HCT116 (cell line): Measurements from ENCODE around the gene TEAD3. TPM values are rescaled to one million over a fixed set of nuclear protein-coding genes. Genes with fewer than 3 reads are reported as not detected.

ENCODE experiments used
- ATAC-seq: fragments of 200-7000 bp; cut with Tn5 transposase; 2 replicates; pipeline ENCODE4 v1.9.1; 2020; ENCODE audit warnings: mild to moderate bottlenecking, moderate library complexity
- BruUV-seq: library from RNA; stranded (reverse); fragments of 400-500 nt; replicated peaks from 2 replicates; lab custom pipeline; 2021; lab: Mats Ljungman, UMichigan
- CTCF ChIA-PET: fragments of 300-600 bp; sonication (Branson Sonifier 250); formaldehyde crosslinking; loops from one replicate; lab custom pipeline; 2021; ENCODE audit warnings: antibody characterized with exemption; lab: Charles Lee
- POLR2A ChIA-PET: fragments of 300-600, 350-600 bp; sonication (Branson Sonifier 250); formaldehyde crosslinking; loops from one replicate; lab custom pipeline; 2021; ENCODE audit warnings: antibody characterized with exemption; lab: Charles Lee
- RAD21 ChIA-PET, 2 experiments: fragments of 300-600 bp; sonication (Branson Sonifier 250); formaldehyde crosslinking; loops; one replicate each; lab custom pipeline; 2023; ENCODE audit warnings: low total read pairs in 2 of 2; ENCODE audit not compliant: uncharacterized antibody in 2 of 2, unreplicated experiment in 2 of 2, low non-redundant PET in 1 of 2; lab: Charles Lee
- DNase-seq: peaks from one replicate; pipeline ENCODE4 v3.0.0-alpha.2; 2010; ENCODE audit warnings: low read depth, low spot score
- H2AFZ ChIP-seq: fragments of 200-600 bp; shearing (Covaris generic), sonication (generic); 2 replicates; pipeline ENCODE4 v1.6.1; 2017; ENCODE audit warnings: low read depth, mixed run types, mixed read lengths, antibody characterized with exemption, low read length; ENCODE audit not compliant: poor library complexity, severe bottlenecking
- H3K27ac ChIP-seq: 2 replicates; pipeline ENCODE4 v1.5.1; 2012; ENCODE audit warnings: low read depth, low read length
- H3K27me3 ChIP-seq: fragments of 200-600 bp; sonication (generic); 2 replicates; pipeline ENCODE4 v1.6.1; 2016; ENCODE audit warnings: mixed run types, low read length, mixed read lengths; ENCODE audit not compliant: insufficient read depth
- H3K36me3 ChIP-seq, 2 experiments: fragments of 200-500 bp in 1 of 2; fragments of 200-600 bp in 1 of 2; sonication (Bioruptor generic) in 1 of 2; sonication (generic) in 1 of 2; 2 replicates each; pipeline versions ENCODE4 v1.5.1 to v1.6.1; 2014 to 2016; ENCODE audit warnings: low read length in 2 of 2, inconsistent platforms in 1 of 2, mixed read lengths in 1 of 2, mixed run types in 1 of 2; ENCODE audit not compliant: insufficient read depth in 2 of 2, control insufficient read depth in 1 of 2
- H3K4me1 ChIP-seq, 2 experiments: fragments of 200-600 bp in 1 of 2; sonication (generic) in 1 of 2; 2 replicates each; pipeline versions ENCODE4 v1.5.1 to v1.6.1; 2012 to 2017; ENCODE audit warnings: low read length in 2 of 2, inconsistent platforms in 1 of 2, mild to moderate bottlenecking in 1 of 2, mixed read lengths in 1 of 2, mixed run types in 1 of 2, moderate library complexity in 1 of 2; ENCODE audit not compliant: insufficient read depth in 2 of 2, control insufficient read depth in 1 of 2
- H3K4me2 ChIP-seq: fragments of 200-600 bp; sonication (generic); 2 replicates; pipeline ENCODE4 v1.6.1; 2017; ENCODE audit warnings: mixed run types, low read length, mixed read lengths
- H3K4me3 ChIP-seq, 2 experiments: fragments of 200-600 bp in 1 of 2; sonication (generic) in 1 of 2; replicated peaks in 1 of 2; 2 replicates each; pipeline ENCODE4 v1.5.1; 2011 to 2016; ENCODE audit warnings: low read length in 2 of 2, control low read depth in 1 of 2, low read depth in 1 of 2, mild to moderate bottlenecking in 1 of 2, mixed read lengths in 1 of 2, mixed run types in 1 of 2
- H3K79me2 ChIP-seq: fragments of 200-600 bp; sonication (generic); 2 replicates; pipeline ENCODE4 v1.6.1; 2017; ENCODE audit warnings: mild to moderate bottlenecking, mixed run types, low read length, moderate library complexity, mixed read lengths; ENCODE audit not compliant: insufficient read depth
- H3K9ac ChIP-seq: fragments of 200-600 bp; sonication (generic); 2 replicates; pipeline ENCODE4 v1.6.1; 2016; ENCODE audit warnings: low read length, mixed read lengths
- H3K9me2 ChIP-seq: fragments of 200-600 bp; sonication (generic), shearing (Covaris generic); 2 replicates; pipeline ENCODE4 v1.6.1; 2017; ENCODE audit warnings: mixed run types, mild to moderate bottlenecking, moderate library complexity; ENCODE audit not compliant: insufficient read depth
- H3K9me3 ChIP-seq, 2 experiments: fragments of 200-500 bp in 1 of 2; fragments of 200-600 bp in 1 of 2; sonication (Bioruptor generic) in 1 of 2; sonication (generic) in 1 of 2; 2 replicates each; pipeline ENCODE4 v1.6.1; 2014 to 2017; ENCODE audit warnings: low read length in 2 of 2, mixed read lengths in 2 of 2, inconsistent platforms in 1 of 2, low read depth in 1 of 2, mild to moderate bottlenecking in 1 of 2, mixed run types in 1 of 2, moderate library complexity in 1 of 2; ENCODE audit not compliant: control insufficient read depth in 1 of 2, insufficient read depth in 1 of 2
- H4K20me1 ChIP-seq: fragments of 200-600 bp; sonication (generic), shearing (Covaris generic); 2 replicates; pipeline ENCODE4 v1.6.1; 2017; ENCODE audit warnings: mixed run types, mild to moderate bottlenecking, moderate library complexity; ENCODE audit not compliant: insufficient read depth
- CBX3 ChIP-seq: IDR thresholded peaks from 2 replicates; pipeline ENCODE4 v1.6.1; 2012; ENCODE audit warnings: low read depth
- CEBPB ChIP-seq: IDR thresholded peaks from 2 replicates; pipeline ENCODE4 v1.6.1; 2012; ENCODE audit warnings: low read depth
- CTCF ChIP-seq, 3 experiments: fragments of 200-600 bp in 1 of 3; sonication (generic) in 1 of 3; IDR thresholded peaks in 2 of 3; conservative IDR thresholded peaks in 1 of 3; 2 replicates each; pipeline ENCODE4 v1.5.1; 2012 to 2017; ENCODE audit warnings: low read depth in 2 of 3, low read length in 2 of 3, antibody characterized with exemption in 1 of 3, borderline replicate concordance in 1 of 3, control low read depth in 1 of 3, mild to moderate bottlenecking in 1 of 3, mixed read lengths in 1 of 3, mixed run types in 1 of 3, moderate library complexity in 1 of 3; ENCODE audit not compliant: insufficient read depth in 1 of 3
- ELF1 ChIP-seq: IDR thresholded peaks from 2 replicates; pipeline ENCODE4 v1.6.1; 2012; ENCODE audit warnings: low read depth, borderline replicate concordance
- EZH2phosphoT487 ChIP-seq: fragments of 200-600 bp; IDR thresholded peaks from 2 replicates; pipeline ENCODE4 v1.6.1; 2018; ENCODE audit warnings: antibody characterized with exemption, borderline replicate concordance
- FOSL1 ChIP-seq: IDR thresholded peaks from 2 replicates; pipeline ENCODE4 v1.6.1; 2012; ENCODE audit warnings: low read depth
- POLR2A ChIP-seq: IDR thresholded peaks from 2 replicates; pipeline ENCODE4 v1.7.0; 2011; ENCODE audit warnings: borderline replicate concordance; ENCODE audit not compliant: insufficient read depth, insufficient read length; ENCODE audit errors: extremely low read depth
- POLR2AphosphoS5 ChIP-seq: IDR thresholded peaks from 2 replicates; pipeline ENCODE4 v1.6.1; 2011; ENCODE audit warnings: mild to moderate bottlenecking, low read depth, low read length, moderate library complexity
- RAD21 ChIP-seq: IDR thresholded peaks from 2 replicates; pipeline ENCODE4 v1.6.1; 2012; ENCODE audit warnings: low read depth, mild to moderate bottlenecking
- SIN3A ChIP-seq: IDR thresholded peaks from 2 replicates; pipeline ENCODE4 v1.6.1; 2012; ENCODE audit warnings: low read depth
- SP1 ChIP-seq: IDR thresholded peaks from 2 replicates; pipeline ENCODE4 v1.6.1; 2012; ENCODE audit warnings: low read depth
- YY1 ChIP-seq: IDR thresholded peaks from 2 replicates; pipeline ENCODE4 v1.6.1; 2011; ENCODE audit warnings: low read length, low read depth, moderate library complexity, mild to moderate bottlenecking; ENCODE audit not compliant: insufficient replicate concordance; ENCODE audit errors: extremely low read depth
- ZBTB33 ChIP-seq: IDR thresholded peaks from 2 replicates; pipeline ENCODE4 v1.6.1; 2011; ENCODE audit warnings: mild to moderate bottlenecking, low read length, moderate library complexity; ENCODE audit not compliant: insufficient replicate concordance; ENCODE audit errors: extremely low read depth
- ZFX ChIP-seq: fragments of 450-650 bp; IDR thresholded peaks from 2 replicates; pipeline ENCODE4 v1.6.1; 2017
- intact Hi-C: fragments of 100-400 bp; cut with micrococcal nuclease; formaldehyde crosslinking; loops from 2 replicates; pipeline ENCODE4 v1.10.0; 2022
- total RNA-seq: library from RNA; stranded (reverse); gene quantifications from one replicate; pipeline ENCODE4 v1.2.1, GENCODE V29; 2021; ENCODE audit not compliant: unreplicated experiment
- TF ChIP-seq, protein P1 (sequence below): IDR thresholded peaks from 2 replicates; pipeline ENCODE4 v1.6.1; 2012
- TF ChIP-seq, protein P2 (sequence below): IDR thresholded peaks from 2 replicates; pipeline ENCODE4 v1.6.1; 2012

Gene TEAD3
- total RNA-seq, 1 experiment from 2014 or later, result 21.8 TPM

DNA sequence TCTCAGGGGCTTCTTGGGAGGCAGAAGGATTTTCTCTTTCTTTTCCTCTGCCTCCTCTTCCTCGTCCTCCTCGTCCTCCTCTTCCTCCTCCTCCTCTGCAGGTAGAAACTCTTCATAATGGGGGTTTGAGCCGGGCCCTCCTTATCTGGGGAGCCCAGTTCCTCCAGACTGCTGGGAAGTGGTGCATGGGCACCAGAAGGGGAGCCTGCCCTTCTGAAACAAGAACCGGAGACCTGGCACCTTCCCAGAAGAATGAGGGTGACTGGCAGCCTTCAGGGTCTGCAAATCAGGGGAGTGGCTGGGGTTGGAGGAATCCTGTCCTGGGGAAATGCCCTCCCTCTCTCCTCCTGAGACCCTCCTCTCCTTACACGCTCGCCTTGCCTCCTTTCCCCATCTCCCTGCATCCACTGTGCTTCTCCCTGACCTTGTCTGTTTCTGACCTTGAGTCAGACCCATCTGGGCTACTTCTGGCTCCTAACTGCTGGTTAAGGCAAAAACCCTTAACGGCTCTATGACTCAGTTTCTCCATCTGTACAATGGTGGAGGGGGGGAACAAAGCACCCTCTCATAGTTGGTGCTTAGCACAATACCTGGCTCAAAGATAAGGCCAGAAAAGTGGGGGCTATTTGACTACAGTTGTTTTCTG, 14.2 kb upstream of the TEAD3 start:
- Histone ChIP-seq H2AFZ (no peak overlapping the region), H4K20me1 (no peaks in the 10 kb centered on the region)
- CTCF ChIA-PET, result no interaction called here

DNA sequence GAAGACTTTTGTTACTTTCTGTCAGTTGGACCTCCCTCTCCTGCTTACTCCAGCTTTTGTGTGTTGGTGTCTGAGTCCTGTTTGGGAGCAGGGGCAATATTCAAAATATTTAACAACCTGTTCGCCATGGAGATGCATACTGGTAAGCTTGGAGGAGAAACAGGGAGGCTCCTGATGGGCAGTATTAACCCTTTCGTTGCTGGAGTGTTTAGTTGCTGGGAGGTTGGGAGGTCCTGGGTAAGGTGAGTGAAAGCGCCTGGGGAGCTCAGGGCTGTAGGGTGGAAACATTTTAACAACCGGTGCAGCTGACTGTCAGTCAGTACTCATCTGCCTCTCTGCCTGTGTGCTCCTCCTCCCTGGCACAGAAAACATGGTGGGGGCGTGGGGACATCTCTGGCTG, 11.7 kb upstream of the TEAD3 start:
- RAD21 ChIA-PET, result no interaction called here
- no peak overlapping the region for H3K27ac ChIP-seq
- H3K4me3 ChIP-seq, result no peak overlapping the region
- ATAC-seq, result no peak
- no TSS peak for BruUV-seq
- POLR2A ChIA-PET, result no interaction called here
- intact Hi-C loops, result no loop called here
- no peaks in the 10 kb centered on the region for H3K79me2 ChIP-seq
- CTCF ChIA-PET, result interaction anchor here (0.9 kb wide), 1 partner anchor 14 kb away, joined by 3 read pairs; no protein-coding TSS in a partner anchor
- H3K4me1 ChIP-seq, result no peaks in the 10 kb centered on the region
- no peaks in the 10 kb centered on the region for H3K9me3 ChIP-seq
- no peak overlapping the region for H3K4me2 ChIP-seq
- no peak overlapping the region for H3K9ac ChIP-seq
- no peaks in the 10 kb centered on the region for H3K36me3 ChIP-seq
- no peaks in the 10 kb centered on the region for H3K27me3 ChIP-seq
- H3K9me2 ChIP-seq, result no peaks in the 10 kb centered on the region
- no peak overlapping the region for H2AFZ ChIP-seq
- H4K20me1 ChIP-seq, result no peaks in the 10 kb centered on the region
- no peak for DNase-seq
- TF ChIP-seq, protein P1, sequence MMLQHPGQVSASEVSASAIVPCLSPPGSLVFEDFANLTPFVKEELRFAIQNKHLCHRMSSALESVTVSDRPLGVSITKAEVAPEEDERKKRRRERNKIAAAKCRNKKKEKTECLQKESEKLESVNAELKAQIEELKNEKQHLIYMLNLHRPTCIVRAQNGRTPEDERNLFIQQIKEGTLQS, result no peak
- TF ChIP-seq ELF1, result no peak
- TF ChIP-seq ZBTB33, result no peak
- no peak for TF ChIP-seq CBX3
- no peak for TF ChIP-seq POLR2A
- TF ChIP-seq, protein P2, sequence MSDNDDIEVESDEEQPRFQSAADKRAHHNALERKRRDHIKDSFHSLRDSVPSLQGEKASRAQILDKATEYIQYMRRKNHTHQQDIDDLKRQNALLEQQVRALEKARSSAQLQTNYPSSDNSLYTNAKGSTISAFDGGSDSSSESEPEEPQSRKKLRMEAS, result no peak
- no peak for TF ChIP-seq YY1
- no peak for TF ChIP-seq CEBPB
- no peak for TF ChIP-seq ZFX
- TF ChIP-seq EZH2phosphoT487, result no peak
- TF ChIP-seq POLR2AphosphoS5, result no peak
- TF ChIP-seq CTCF (IDR thresholded peaks at IDR 0.05 in 2 of 3, conservative IDR thresholded peaks at IDR 0.05 in 1 of 3; ENCODE audit: borderline replicate concordance in 1 of 3, insufficient read depth in 1 of 3, low read depth in 2 of 3, low read length in 2 of 3), result no peak
- TF ChIP-seq RAD21, result no peak

More for the DNA sequence above, 14.2 kb upstream of the TEAD3 start:
- ATAC-seq, result no peak
- no peak for DNase-seq
- ChIA-PET POLR2A (no interaction called here), RAD21 (no interaction called here)
- Histone ChIP-seq H3K27me3 (no peaks in the 10 kb centered on the region), H3K27ac (no peak overlapping the region), H3K36me3 (no peaks in the 10 kb centered on the region), H3K79me2 (no peaks in the 10 kb centered on the region), H3K9ac (no peak overlapping the region), H3K4me1 (no peaks in the 10 kb centered on the region), H3K9me2 (no peaks in the 10 kb centered on the region), H3K4me3 (no peak overlapping the region), H3K4me2 (no peak overlapping the region), H3K9me3 (no peaks in the 10 kb centered on the region)
- intact Hi-C loops, result no loop called here
- TF ChIP-seq FOSL1, result no peak
- TF ChIP-seq SP1, result no peak
- no peak for TF ChIP-seq SIN3A
- no peak for TF ChIP-seq CBX3
- TF ChIP-seq ELF1, result no peak
- BruUV-seq, result no TSS peak
